Liver (tissue), 9 donors: Measurements from ENCODE around the gene VN1R5. TPM values are rescaled to one million over a fixed set of nuclear protein-coding genes. Genes with fewer than 3 reads are reported as not detected.

Source experiments
- DNase-seq: peaks from one replicate; pipeline ENCODE4 v3.0.0-alpha.2; 2017; ENCODE audit warnings: low spot score
- H3K27ac ChIP-seq, 2 donors: one replicate each; pipeline ENCODE4 v1.7.0; 2013; ENCODE audit warnings: inconsistent platforms in 2 of 2, low read length in 2 of 2, control low read depth in 1 of 2, low read depth in 1 of 2, mild to moderate bottlenecking in 1 of 2
- H3K27me3 ChIP-seq, 4 donors: one replicate each; pipeline versions ENCODE4 v1.6.1 to v1.7.0; 2013; ENCODE audit warnings: low read length in 3 of 4, inconsistent platforms in 1 of 4, mild to moderate bottlenecking in 1 of 4, moderate library complexity in 1 of 4; ENCODE audit not compliant: control insufficient read depth in 4 of 4, insufficient read depth in 4 of 4
- H3K36me3 ChIP-seq, 4 donors: one replicate each; pipeline versions ENCODE4 v1.6.1 to v1.7.0; 2013; ENCODE audit warnings: low read length in 3 of 4, mild to moderate bottlenecking in 3 of 4, low read depth in 1 of 4, moderate library complexity in 1 of 4; ENCODE audit not compliant: control insufficient read depth in 4 of 4, insufficient read depth in 3 of 4
- H3K4me1 ChIP-seq, 4 donors: one replicate each; pipeline versions ENCODE4 v1.6.1 to v1.7.0; 2013; ENCODE audit warnings: low read length in 3 of 4, mild to moderate bottlenecking in 3 of 4, moderate library complexity in 1 of 4; ENCODE audit not compliant: control insufficient read depth in 4 of 4, insufficient read depth in 4 of 4
- H3K4me3 ChIP-seq, 3 donors: one replicate each; pipeline versions ENCODE4 v1.6.1 to v1.7.0; 2013; ENCODE audit warnings: low read length in 3 of 3, control low read depth in 1 of 3, low read depth in 1 of 3, mild to moderate bottlenecking in 1 of 3
- H3K9ac ChIP-seq, 2 donors: one replicate each; pipeline ENCODE4 v1.7.0; 2013; ENCODE audit warnings: low read length in 2 of 2, mild to moderate bottlenecking in 2 of 2, moderate library complexity in 2 of 2, control low read depth in 1 of 2, low read depth in 1 of 2
- H3K9me3 ChIP-seq, 4 donors: one replicate each; pipeline versions ENCODE4 v1.6.1 to v1.7.0; 2013; ENCODE audit warnings: low read length in 3 of 4; ENCODE audit not compliant: control insufficient read depth in 4 of 4
- ATF3 ChIP-seq: IDR thresholded peaks from 2 replicates; pipeline ENCODE4 v1.6.1; 2016; ENCODE audit warnings: antibody characterized with exemption
- CTCF ChIP-seq: fragments of 150-350 bp; IDR thresholded peaks from 2 replicates; pipeline ENCODE4 v1.5.1; 2017; ENCODE audit warnings: improper control_type of control experiment, low read depth, low read length; ENCODE audit not compliant: missing input control
- EGR1 ChIP-seq, 2 donors: IDR thresholded peaks; 2 replicates each; pipeline ENCODE4 v1.6.1; 2016 to 2018; ENCODE audit warnings: antibody characterized with exemption in 2 of 2, low read depth in 2 of 2
- FOXA1 ChIP-seq: IDR thresholded peaks from 2 replicates; pipeline ENCODE4 v1.6.1; 2016; ENCODE audit warnings: antibody characterized with exemption
- FOXA2 ChIP-seq: IDR thresholded peaks from 2 replicates; pipeline ENCODE4 v1.6.1; 2016; ENCODE audit warnings: antibody characterized with exemption
- GABPA ChIP-seq, 2 donors: IDR thresholded peaks in 1 of 2; conservative IDR thresholded peaks in 1 of 2; 2 replicates each; pipeline ENCODE4 v1.6.1; 2016; ENCODE audit warnings: antibody characterized with exemption in 2 of 2, mild to moderate bottlenecking in 1 of 2, moderate library complexity in 1 of 2
- HNF4A ChIP-seq, 2 donors: conservative IDR thresholded peaks; 2 replicates each; pipeline ENCODE4 v1.6.1; 2016; ENCODE audit warnings: antibody characterized with exemption in 2 of 2, mild to moderate bottlenecking in 2 of 2
- HNF4G ChIP-seq: IDR thresholded peaks from 2 replicates; pipeline ENCODE4 v1.6.1; 2016; ENCODE audit warnings: antibody characterized with exemption
- JUND ChIP-seq, 2 donors: IDR thresholded peaks; 2 replicates each; pipeline ENCODE4 v1.6.1; 2016; ENCODE audit warnings: antibody characterized with exemption in 2 of 2
- MAX ChIP-seq: IDR thresholded peaks from 2 replicates; pipeline ENCODE4 v1.6.1; 2016; ENCODE audit warnings: antibody characterized with exemption
- RXRA ChIP-seq, 2 donors: IDR thresholded peaks; 2 replicates each; pipeline ENCODE4 v1.6.1; 2017 to 2018; ENCODE audit warnings: antibody characterized with exemption in 2 of 2, mild to moderate bottlenecking in 1 of 2
- SP1 ChIP-seq: IDR thresholded peaks from 2 replicates; pipeline ENCODE4 v1.6.1; 2018; ENCODE audit warnings: antibody characterized with exemption, mild to moderate bottlenecking
- TAF1 ChIP-seq: conservative IDR thresholded peaks from 2 replicates; pipeline ENCODE4 v1.6.1; 2016; ENCODE audit warnings: antibody characterized with exemption, mild to moderate bottlenecking
- YY1 ChIP-seq: IDR thresholded peaks from 2 replicates; pipeline ENCODE4 v1.6.1; 2016; ENCODE audit warnings: antibody characterized with exemption, mild to moderate bottlenecking
- ZBTB33 ChIP-seq: IDR thresholded peaks from 2 replicates; pipeline ENCODE4 v1.6.1; 2016; ENCODE audit warnings: antibody characterized with exemption
- WGBS: extraction: QIAGEN DNeasy Blood & Tissue Kit; methylation state at CpG from one replicate; pipeline ENCODE4 v1.1.7; 2013; 5-methylcytosine and 5-hydroxymethylcytosine counted together
- polyA plus RNA-seq, 2 donors: library from polyadenylated mRNA; stranded (reverse) in 1 of 2; unstranded in 1 of 2; fragments of 200-250 nt in 1 of 2; fragments of >200 nt in 1 of 2; fragmentation: Nextera tagmentation in 1 of 2; extraction: Ambion mirVana in 1 of 2; gene quantifications; one replicate each; pipeline versions ENCODE4 v1.2.1 to v1.2.3, GENCODE V29; 2013 to 2015
- total RNA-seq, 2 donors: library from RNA; depleted of rRNA; stranded (reverse); fragments of >200 nt; gene quantifications; one replicate each; pipeline ENCODE4 v1.2.3, GENCODE V29; 2014
- donor health status: healthy.
- donor health status: healthy.
- donor health status: healthy.
- donor health status: healthy.
- donor health status: healthy.

The VN1R5 gene
- total and polyA plus RNA-seq, 4 donors = not detected

- no peaks in the 10 kb centered on the region for H3K27me3 ChIP-seq
- no peaks in the 10 kb centered on the region for H3K4me1 ChIP-seq
- no peaks in the 10 kb centered on the region for H3K36me3 ChIP-seq
- 94% methylated on average over 20 of the region's 20 CpGs for WGBS
- no peak overlapping the region for H3K4me3 ChIP-seq
- no peak for DNase-seq
- H3K9me3 ChIP-seq = peaks cover 0 to 7% (median 3%) of the 10 kb centered on the region in 4 donors
- no peak overlapping the region for H3K27ac ChIP-seq
- no peak overlapping the region for H3K9ac ChIP-seq
- TF ChIP-seq MAX (no peak), GABPA (IDR thresholded peaks at IDR 0.05 in 1 of 2, conservative IDR thresholded peaks at IDR 0.05 in 1 of 2) (no peak), YY1 (no peak), SP1 (no peak), JUND (IDR thresholded peaks at IDR 0.05) (no peak), HNF4G (no peak), RXRA (IDR thresholded peaks at IDR 0.05) (no peak), TAF1 (no peak), FOXA2 (no peak), ATF3 (no peak), HNF4A (conservative IDR thresholded peaks at IDR 0.05) (no peak), CTCF (no peak), ZBTB33 (no peak)
Observed at GRCh38 chr1:247290576-247290975, 34.7 kb downstream of the VN1R5 start.

GRCh38 chr1:247291161-247291560 is 35.3 kb downstream of the VN1R5 start:
- no peak overlapping the region for H3K9ac ChIP-seq
- H3K27ac ChIP-seq = no peak overlapping the region
- H3K4me3 ChIP-seq = no peak overlapping the region
- H3K36me3 ChIP-seq = no peaks in the 10 kb centered on the region
- DNase-seq = no peak
- TF ChIP-seq HNF4G = no peak
- no peak for TF ChIP-seq GABPA (IDR thresholded peaks at IDR 0.05 in 1 of 2, conservative IDR thresholded peaks at IDR 0.05 in 1 of 2)
- no peak for TF ChIP-seq EGR1 (IDR thresholded peaks at IDR 0.05; ENCODE audit: low read depth in 2 of 2)
- no peak for TF ChIP-seq YY1
- TF ChIP-seq FOXA1 = no peak
- TF ChIP-seq ZBTB33 = no peak
- no peak for TF ChIP-seq FOXA2
- no peak for TF ChIP-seq SP1
- TF ChIP-seq ATF3 = no peak
- TF ChIP-seq TAF1 = no peak
- 94% methylated on average over 9 of the region's 9 CpGs for WGBS
- no peaks in the 10 kb centered on the region for H3K4me1 ChIP-seq
- no peaks in the 10 kb centered on the region for H3K27me3 ChIP-seq
- peaks cover 0 to 7% (median 1%) of the 10 kb centered on the region in 4 donors for H3K9me3 ChIP-seq
